Lung (tissue), 12 donors: ENCODE results near the gene CANT1. TPM values are rescaled to one million over a fixed set of nuclear protein-coding genes. Genes with fewer than 3 reads are reported as not detected.
A peak's percentile ranks its signal among the peaks of the same experiment; 100 is the strongest.

Experiments
- ATAC-seq: fragments of 200-7000 bp; cut with Tn5 transposase; one replicate; pipeline ENCODE4 v1.9.1; 2020; ENCODE audit warnings: moderate number of reproducible peaks; ENCODE audit not compliant: insufficient read depth, low FRiP score
- DNase-seq, 3 donors: peaks; one replicate each; pipeline ENCODE4 v3.0.0-alpha.2; 2013 to 2017
- H3K27ac ChIP-seq, 2 donors: one replicate each; pipeline ENCODE4 v1.5.1; 2013; ENCODE audit warnings: mild to moderate bottlenecking in 2 of 2, moderate library complexity in 2 of 2, control low read depth in 1 of 2, inconsistent platforms in 1 of 2, low read depth in 1 of 2, low read length in 1 of 2
- H3K27me3 ChIP-seq, 3 donors: one replicate each; pipeline ENCODE4 v1.5.1; 2013; ENCODE audit warnings: low read length in 2 of 3; ENCODE audit not compliant: control insufficient read depth in 3 of 3, insufficient read depth in 3 of 3
- H3K36me3 ChIP-seq, 4 donors: one replicate each; pipeline ENCODE4 v1.5.1; 2013; ENCODE audit warnings: low read length in 4 of 4, mild to moderate bottlenecking in 1 of 4, moderate library complexity in 1 of 4; ENCODE audit not compliant: control insufficient read depth in 4 of 4, insufficient read depth in 4 of 4
- H3K4me1 ChIP-seq, 5 donors: one replicate each; pipeline ENCODE4 v1.5.1; 2013; ENCODE audit warnings: low read length in 5 of 5, mild to moderate bottlenecking in 2 of 5, moderate library complexity in 1 of 5; ENCODE audit not compliant: control insufficient read depth in 5 of 5, insufficient read depth in 5 of 5
- H3K4me3 ChIP-seq: one replicate; pipeline ENCODE4 v1.5.1; 2013; ENCODE audit warnings: mild to moderate bottlenecking, control low read depth, moderate library complexity
- H3K9ac ChIP-seq, 2 donors: one replicate each; pipeline ENCODE4 v1.5.1; 2013; ENCODE audit warnings: low read length in 2 of 2, control low read depth in 1 of 2; ENCODE audit not compliant: insufficient read depth in 1 of 2
- H3K9me3 ChIP-seq, 4 donors: one replicate each; pipeline ENCODE4 v1.5.1; 2013; ENCODE audit warnings: low read length in 3 of 4, mild to moderate bottlenecking in 1 of 4, moderate library complexity in 1 of 4; ENCODE audit not compliant: control insufficient read depth in 4 of 4, insufficient read depth in 3 of 4
- CTCF ChIP-seq: IDR thresholded peaks from 2 replicates; pipeline ENCODE4 v1.5.1; 2012; ENCODE audit warnings: mild to moderate bottlenecking; ENCODE audit errors: control extremely low read depth, extremely low read depth
- WGBS, 2 donors: extraction: QIAGEN DNeasy Blood & Tissue Kit; methylation state at CpG; one replicate each; pipeline ENCODE4 v1.1.7; 2013; 5-methylcytosine and 5-hydroxymethylcytosine counted together
- polyA plus RNA-seq, 2 donors: library from polyadenylated mRNA; stranded (reverse); fragments of 200-250 nt; gene quantifications; one replicate each; pipeline ENCODE4 v1.2.1, GENCODE V29; 2013
- total RNA-seq, 2 donors: library from RNA; depleted of rRNA in 1 of 2; stranded (reverse); fragments of >200 nt in 1 of 2; gene quantifications; one replicate each; pipeline ENCODE4 v1.2.1, GENCODE V29; 2014 to 2021
- donor health status: control.
- donor health status: control.
- donor health status: Bipolar disorder and iron deficiency.
- donor health status: healthy.
- donor health status: DM: yes; HTN: yes; CAD: no.

CANT1 gene
- total and polyA plus RNA-seq, 4 donors: 8.5 to 75.8 (median 48.7) TPM

GRCh38 chr17:79034931-79035485 is 25.4 kb upstream of the CANT1 start:
- no peak overlapping the region for H3K9ac ChIP-seq
- no peak for ATAC-seq
- peaks cover 0 to 5% (median 0%) of the 10 kb centered on the region in 5 donors for H3K4me1 ChIP-seq
- TF ChIP-seq CTCF: no peak
- DNase-seq: no peak
- H3K36me3 ChIP-seq: no peaks in the 10 kb centered on the region
- no peaks in the 10 kb centered on the region for H3K27me3 ChIP-seq
- no peak overlapping the region for H3K4me3 ChIP-seq
- no peaks in the 10 kb centered on the region for H3K9me3 ChIP-seq
- 82 to 85% methylated on average over 8 of the region's 8 CpGs for WGBS, 2 donors
- no peak overlapping the region for H3K27ac ChIP-seq

- H3K27me3 ChIP-seq: peaks cover 0 to 6% (median 0%) of the 10 kb centered on the region in 3 donors
- peaks cover 0 to 2% (median 0%) of the 10 kb centered on the region in 4 donors for H3K9me3 ChIP-seq
- H3K9ac ChIP-seq: no peak overlapping the region
- no peak overlapping the region for H3K4me3 ChIP-seq
- WGBS, 2 donors: 72 to 90% methylated on average over 24 to 28 of the region's 28 CpGs
- H3K4me1 ChIP-seq: peaks cover 0 to 5% (median 0%) of the 10 kb centered on the region in 5 donors
- DNase-seq: peak in 2 of 3 donors; percentile 45 to 47
- TF ChIP-seq CTCF: no peak
- no peaks in the 10 kb centered on the region for H3K36me3 ChIP-seq
- no peak for ATAC-seq
- no peak overlapping the region for H3K27ac ChIP-seq
Observed at GRCh38 chr17:79033741-79034501, 24.4 kb upstream of the CANT1 start.

- Histone ChIP-seq H3K4me1 (peaks cover 0 to 5% (median 2%) of the 10 kb centered on the region in 5 donors), H3K4me3 (no peak overlapping the region), H3K27ac (no peak overlapping the region), H3K27me3 (peaks cover 0 to 13% (median 0%) of the 10 kb centered on the region in 3 donors), H3K9ac (no peak overlapping the region), H3K36me3 (no peaks in the 10 kb centered on the region), H3K9me3 (peaks cover 0 to 2% (median 0%) of the 10 kb centered on the region in 4 donors)
- WGBS, 2 donors: 84 to 93% methylated on average over 9 of the region's 9 CpGs
- DNase-seq (no peak), ATAC-seq (no peak)
- TF ChIP-seq CTCF: no peak
Observed at GRCh38 chr17:79033046-79033616, 23.6 kb upstream of the CANT1 start.
